ENCODE measurements around the gene CLEC18B.
"Not testable (repeated sequence)": the region's sequence is repeated elsewhere in the genome, so short reads cannot be mapped to it uniquely, and the experiment has no call there.

The CLEC18B gene

GRCh38 chr16:74443624-74444346 lies 22.5 kb upstream of the CLEC18B start:
- not testable (repeated sequence) for DNase-seq

GRCh38 chr16:74439685-74440084 lies 18.4 kb upstream of the CLEC18B start:
- DNase-seq, result no peak

GRCh38 chr16:74438492-74438979 lies 17.3 kb upstream of the CLEC18B start:
- DNase-seq, result no peak

- DNase-seq, result no peak
Measured at GRCh38 chr16:74431516-74431915, 10.2 kb upstream of the CLEC18B start.

GRCh38 chr16:74430036-74430712 lies 8.9 kb upstream of the CLEC18B start:
- DNase-seq, result not testable (repeated sequence)

- not testable (repeated sequence) for DNase-seq
Measured at GRCh38 chr16:74428493-74428892, 7.2 kb upstream of the CLEC18B start.

- not testable (repeated sequence) for DNase-seq
Measured at GRCh38 chr16:74425751-74426150, 4.5 kb upstream of the CLEC18B start.

- DNase-seq, result not testable (repeated sequence)
Measured at GRCh38 chr16:74423721-74424120, 2.4 kb upstream of the CLEC18B start.

GRCh38 chr16:74422086-74422485 lies 808 bp upstream of the CLEC18B start:
- DNase-seq, result not testable (repeated sequence)

- not testable (repeated sequence) for DNase-seq
Measured at GRCh38 chr16:74421482-74421785, 156 bp upstream of the CLEC18B start.

- DNase-seq, result not testable (repeated sequence)
Measured at GRCh38 chr16:74419811-74420210, 1.5 kb downstream of the CLEC18B start.

- DNase-seq, result not testable (repeated sequence)
Measured at GRCh38 chr16:74417897-74418296, 3.4 kb downstream of the CLEC18B start.

GRCh38 chr16:74413920-74414319 lies 7.4 kb downstream of the CLEC18B start:
- DNase-seq, result not testable (repeated sequence)

GRCh38 chr16:74413485-74413884 lies 7.8 kb downstream of the CLEC18B start:
- not testable (repeated sequence) for DNase-seq

- DNase-seq, result not testable (repeated sequence)
Measured at GRCh38 chr16:74412775-74413390, 8.4 kb downstream of the CLEC18B start.

- not testable (repeated sequence) for DNase-seq
Measured at GRCh38 chr16:74412138-74412774, 9.0 kb downstream of the CLEC18B start.

GRCh38 chr16:74410981-74411380 lies 10.3 kb downstream of the CLEC18B start:
- DNase-seq, result not testable (repeated sequence)

- not testable (repeated sequence) for DNase-seq
Measured at GRCh38 chr16:74410057-74410957, 11.0 kb downstream of the CLEC18B start.

GRCh38 chr16:74409185-74409981 lies 11.9 kb downstream of the CLEC18B start:
- DNase-seq, result not testable (repeated sequence)

GRCh38 chr16:74407362-74407705 lies 13.9 kb downstream of the CLEC18B start:
- not testable (repeated sequence) for DNase-seq

- not testable (repeated sequence) for DNase-seq
Measured at GRCh38 chr16:74406600-74407361, 14.5 kb downstream of the CLEC18B start.
